LNCaP clone FGC (cell line): Measurements from ENCODE around the gene IQCE.
A peak's percentile ranks its signal among the peaks of the same experiment; 100 is the strongest.

Experiments used
- DNase-seq: peaks from one replicate; pipeline ENCODE4 v3.0.0-alpha.2; 2011; ENCODE audit warnings: low read depth
- H3K4me3 ChIP-seq: 2 replicates; pipeline ENCODE4 v1.5.1; 2011; ENCODE audit warnings: mild to moderate bottlenecking, low read depth, low read length, control low read depth
- TF ChIP-seq, protein P1 (sequence below): IDR thresholded peaks from 2 replicates; pipeline ENCODE4 v1.5.1; 2012; ENCODE audit warnings: mild to moderate bottlenecking; ENCODE audit not compliant: control insufficient read depth, insufficient read depth; ENCODE audit errors: extremely low read depth

The IQCE gene

DNA sequence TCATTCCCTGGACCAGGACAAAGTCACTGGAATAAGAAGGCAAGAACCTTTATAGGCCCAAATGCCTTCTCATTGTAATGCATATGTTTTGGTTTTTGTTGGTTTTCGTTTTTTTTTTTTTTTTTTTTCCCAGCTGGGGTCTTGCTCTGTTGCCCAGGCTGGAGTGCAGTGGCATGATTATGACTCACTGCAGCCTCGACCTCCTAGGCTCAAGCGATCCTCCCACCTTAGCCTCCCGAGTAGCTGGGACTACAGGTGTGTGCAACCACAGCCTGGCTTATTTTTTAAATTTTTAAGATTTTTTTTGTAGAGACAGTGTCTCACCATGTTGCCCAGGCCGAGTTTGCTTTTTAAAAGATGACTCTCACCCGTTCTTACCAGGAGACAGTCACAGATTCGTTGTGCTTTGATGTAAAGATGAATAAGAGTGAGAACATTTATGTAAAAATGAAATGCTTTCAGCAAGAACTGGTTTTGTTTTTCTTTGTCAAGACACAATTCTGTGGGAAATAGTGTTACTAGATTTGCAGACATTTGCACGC, 7.6 kb downstream of the IQCE start:
- H3K4me3 ChIP-seq: no peak overlapping the region
- TF ChIP-seq, protein P1, sequence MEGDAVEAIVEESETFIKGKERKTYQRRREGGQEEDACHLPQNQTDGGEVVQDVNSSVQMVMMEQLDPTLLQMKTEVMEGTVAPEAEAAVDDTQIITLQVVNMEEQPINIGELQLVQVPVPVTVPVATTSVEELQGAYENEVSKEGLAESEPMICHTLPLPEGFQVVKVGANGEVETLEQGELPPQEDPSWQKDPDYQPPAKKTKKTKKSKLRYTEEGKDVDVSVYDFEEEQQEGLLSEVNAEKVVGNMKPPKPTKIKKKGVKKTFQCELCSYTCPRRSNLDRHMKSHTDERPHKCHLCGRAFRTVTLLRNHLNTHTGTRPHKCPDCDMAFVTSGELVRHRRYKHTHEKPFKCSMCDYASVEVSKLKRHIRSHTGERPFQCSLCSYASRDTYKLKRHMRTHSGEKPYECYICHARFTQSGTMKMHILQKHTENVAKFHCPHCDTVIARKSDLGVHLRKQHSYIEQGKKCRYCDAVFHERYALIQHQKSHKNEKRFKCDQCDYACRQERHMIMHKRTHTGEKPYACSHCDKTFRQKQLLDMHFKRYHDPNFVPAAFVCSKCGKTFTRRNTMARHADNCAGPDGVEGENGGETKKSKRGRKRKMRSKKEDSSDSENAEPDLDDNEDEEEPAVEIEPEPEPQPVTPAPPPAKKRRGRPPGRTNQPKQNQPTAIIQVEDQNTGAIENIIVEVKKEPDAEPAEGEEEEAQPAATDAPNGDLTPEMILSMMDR: no peak
- no peak for DNase-seq

DNA sequence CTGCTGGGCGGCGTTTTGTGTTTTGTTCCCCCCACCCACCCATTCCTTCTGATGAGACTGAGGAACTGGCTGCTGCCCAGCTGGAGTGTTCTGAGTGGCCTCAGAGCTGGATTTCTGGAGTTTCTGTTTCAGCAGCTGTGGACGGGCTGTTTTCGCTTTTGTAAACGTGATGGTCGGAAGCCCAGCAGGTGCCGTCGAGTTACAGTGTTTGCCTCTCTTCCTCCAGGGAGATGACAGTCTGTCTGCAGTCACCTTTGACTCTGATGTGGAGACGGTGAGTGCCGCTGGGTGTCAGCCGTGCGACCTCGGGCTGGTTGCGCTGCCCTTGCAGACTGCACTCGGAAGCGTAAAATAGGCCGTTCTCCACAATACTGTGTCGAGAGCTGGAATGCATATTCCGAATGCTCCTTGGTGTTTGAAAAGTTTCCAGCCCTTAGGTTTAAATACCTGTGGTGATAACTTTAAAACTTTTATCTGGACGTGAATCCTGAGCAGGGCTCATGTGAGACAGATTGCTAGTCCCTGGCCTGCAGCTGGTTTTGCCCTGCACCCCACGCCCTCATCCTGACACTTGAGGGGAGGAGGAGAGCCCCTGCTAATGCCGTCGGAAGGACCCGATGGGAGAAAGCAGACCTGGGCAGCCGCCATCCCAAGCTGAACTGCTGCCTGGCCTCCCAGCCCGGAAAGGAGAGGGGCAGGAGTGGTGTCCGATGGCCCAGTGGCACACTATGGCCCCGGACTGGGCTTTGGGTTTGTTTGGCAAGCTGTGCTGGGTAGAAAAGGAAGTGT, 8.3 kb downstream of the IQCE start:
- DNase-seq: no peak
- no peak overlapping the region for H3K4me3 ChIP-seq
- TF ChIP-seq, protein P1: no peak

DNA sequence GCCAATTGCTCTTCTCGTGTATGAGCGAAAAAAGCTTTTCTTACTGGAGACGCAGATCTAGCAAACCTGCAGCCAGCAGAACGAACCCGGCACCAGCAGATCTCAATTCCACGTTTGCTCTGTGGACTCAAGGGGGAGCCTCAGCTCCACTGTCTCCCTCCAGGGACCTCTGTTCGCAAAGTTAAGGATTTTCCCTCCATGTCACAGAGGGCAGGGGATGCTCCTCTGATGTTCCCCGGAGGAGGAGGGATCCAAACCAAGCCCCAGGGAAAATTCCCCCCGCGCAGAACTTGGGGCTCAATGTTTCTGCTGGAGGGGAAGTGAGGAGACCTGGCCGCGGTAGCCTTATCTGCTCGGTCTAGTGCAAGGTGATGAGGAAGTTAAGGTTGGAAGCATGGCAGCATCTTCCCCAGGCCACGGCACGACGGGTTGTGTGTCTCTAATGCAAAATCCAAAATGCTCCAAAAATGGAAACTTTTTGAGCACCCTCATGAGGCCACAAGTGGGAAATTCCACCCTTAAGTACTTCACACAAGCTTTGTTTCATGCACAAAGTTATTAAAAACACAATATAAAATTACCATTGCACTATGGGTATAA, 9.0 kb downstream of the IQCE start:
- no peak overlapping the region for H3K4me3 ChIP-seq
- no peak for DNase-seq
- TF ChIP-seq, protein P1: peak; percentile 24; the same call in 1 of the 2 replicates

DNA sequence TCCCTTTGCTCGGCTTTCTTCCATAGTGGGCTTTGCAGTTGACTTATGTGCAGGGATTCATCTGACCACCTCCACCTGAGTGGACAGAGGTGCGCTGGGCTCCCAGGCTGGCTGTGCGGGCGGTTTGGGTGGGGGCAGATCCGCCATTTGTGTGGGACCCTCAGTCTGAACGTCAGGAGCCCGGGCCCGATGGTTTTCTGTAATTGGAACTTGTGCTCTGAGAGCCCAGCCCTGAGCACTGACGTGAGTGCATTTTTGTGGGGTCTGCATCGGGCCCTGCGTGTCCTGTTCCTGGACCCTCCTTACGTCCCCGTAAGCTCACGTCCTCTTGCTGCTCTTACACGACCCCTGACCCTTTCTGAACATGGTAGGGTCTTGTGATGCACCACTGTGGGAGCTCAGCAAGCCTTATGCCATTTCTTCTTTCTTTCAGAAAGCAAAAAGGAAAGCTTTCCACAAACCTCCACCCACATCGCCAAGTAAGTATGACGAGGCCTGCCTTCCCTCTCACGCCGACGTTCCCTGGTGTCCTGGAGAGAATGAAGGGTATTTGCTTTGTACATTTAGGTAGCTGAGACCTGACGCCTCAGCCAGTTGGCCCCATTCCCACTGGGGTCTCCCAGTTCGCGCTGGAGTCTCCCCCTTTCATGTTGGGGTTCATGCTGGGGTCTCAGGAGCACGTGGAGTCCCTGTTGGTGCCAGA, 9.9 kb downstream of the IQCE start:
- no peak for DNase-seq
- TF ChIP-seq, protein P1: no peak

DNA sequence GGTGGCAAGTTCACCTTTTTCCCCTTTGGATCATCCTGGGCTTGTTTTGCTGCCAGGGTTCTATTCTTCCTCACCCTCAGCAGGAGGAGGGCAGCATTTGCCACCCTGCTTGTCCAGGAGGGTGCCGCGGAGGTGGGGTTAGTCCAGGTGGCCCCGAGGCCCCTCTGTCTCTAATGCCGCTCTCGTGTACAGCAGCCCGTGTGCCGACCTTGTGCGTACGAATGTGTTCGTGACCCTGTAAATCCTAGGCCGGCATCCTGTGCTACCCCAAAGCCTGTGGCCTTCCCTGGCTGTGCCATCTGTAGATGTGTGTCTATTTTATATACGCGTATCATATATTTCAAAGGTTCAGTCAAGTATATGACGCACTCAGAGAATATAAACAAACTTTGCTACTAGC, 10.6 kb downstream of the IQCE start:
- no peak for DNase-seq
- no peak overlapping the region for H3K4me3 ChIP-seq
- TF ChIP-seq, protein P1: no peak

More for the DNA sequence above, 9.9 kb downstream of the IQCE start:
- H3K4me3 ChIP-seq: no peak overlapping the region

DNA sequence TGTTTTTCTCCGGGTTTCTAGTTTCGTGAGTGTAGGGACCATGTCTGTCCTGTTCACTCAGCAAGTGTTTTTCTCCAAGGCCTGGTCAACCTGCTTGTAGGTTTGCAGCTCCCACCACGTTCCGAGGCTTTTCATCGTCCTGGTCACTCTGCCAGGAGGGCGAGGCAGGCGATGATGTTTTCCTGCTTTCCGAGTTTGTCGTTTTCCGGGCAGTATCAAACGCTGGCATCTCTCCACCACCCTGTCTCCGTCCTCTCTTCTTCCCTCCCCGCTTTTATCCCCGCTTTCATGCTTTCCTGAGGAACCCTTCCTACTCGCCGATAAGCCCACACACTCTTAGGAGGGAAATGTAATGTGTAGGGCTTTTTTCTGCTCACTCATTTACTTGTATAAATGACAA, 11.2 kb downstream of the IQCE start:
- H3K4me3 ChIP-seq: no peak overlapping the region
- TF ChIP-seq, protein P1: no peak
- DNase-seq: no peak
